Measurements from ENCODE around the gene RAD50.

- TF ChIP-seq POLR2AphosphoS5 (IDR thresholded peaks at IDR 0.05) (no peak), CTCF (IDR thresholded peaks at IDR 0.05) (no peak), EP300 (IDR thresholded peaks at IDR 0.05) (no peak), POLR2A (IDR thresholded peaks at IDR 0.05) (no peak)
These were observed 55.2 kb downstream of the RAD50 start for GRCh38 chr5:132611965-132612364.
